NB4 (cell line): ENCODE measurements around the gene PRKAA2.

Experiments used
- POLR2A ChIP-seq: IDR thresholded peaks from 2 replicates; pipeline ENCODE4 v1.6.1; 2011; ENCODE audit warnings: mild to moderate bottlenecking; ENCODE audit not compliant: insufficient read length; ENCODE audit errors: extremely low read depth
- TF ChIP-seq, protein P1 (sequence below): IDR thresholded peaks from one replicate; pipeline ENCODE4 v1.5.1; 2012; ENCODE audit warnings: low read depth, low read length

DNA sequence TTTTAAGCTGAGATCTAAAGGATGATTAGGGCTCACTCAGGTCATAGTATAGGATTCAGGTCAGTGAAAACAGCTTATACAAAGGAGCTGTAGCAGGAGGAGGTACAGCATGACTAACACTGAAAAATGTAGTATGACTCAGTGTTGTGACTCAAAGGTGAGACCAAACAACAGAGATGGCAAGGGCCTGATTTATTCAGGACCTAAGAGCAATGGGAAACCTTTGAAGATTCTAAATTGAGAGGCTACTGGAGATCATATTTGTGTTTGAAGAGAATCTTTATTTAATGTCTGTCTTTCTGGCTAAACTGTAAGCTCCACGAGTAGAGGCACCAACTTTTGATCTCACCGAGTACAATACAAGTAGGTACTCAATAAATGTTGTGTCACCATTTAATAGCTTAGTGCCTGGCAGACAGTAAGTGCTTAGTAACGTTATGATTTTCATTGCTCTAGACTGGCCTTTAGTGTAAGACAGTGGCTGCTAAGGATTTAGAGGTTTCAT, 43.5 kb downstream of the PRKAA2 start:
- TF ChIP-seq, protein P1, sequence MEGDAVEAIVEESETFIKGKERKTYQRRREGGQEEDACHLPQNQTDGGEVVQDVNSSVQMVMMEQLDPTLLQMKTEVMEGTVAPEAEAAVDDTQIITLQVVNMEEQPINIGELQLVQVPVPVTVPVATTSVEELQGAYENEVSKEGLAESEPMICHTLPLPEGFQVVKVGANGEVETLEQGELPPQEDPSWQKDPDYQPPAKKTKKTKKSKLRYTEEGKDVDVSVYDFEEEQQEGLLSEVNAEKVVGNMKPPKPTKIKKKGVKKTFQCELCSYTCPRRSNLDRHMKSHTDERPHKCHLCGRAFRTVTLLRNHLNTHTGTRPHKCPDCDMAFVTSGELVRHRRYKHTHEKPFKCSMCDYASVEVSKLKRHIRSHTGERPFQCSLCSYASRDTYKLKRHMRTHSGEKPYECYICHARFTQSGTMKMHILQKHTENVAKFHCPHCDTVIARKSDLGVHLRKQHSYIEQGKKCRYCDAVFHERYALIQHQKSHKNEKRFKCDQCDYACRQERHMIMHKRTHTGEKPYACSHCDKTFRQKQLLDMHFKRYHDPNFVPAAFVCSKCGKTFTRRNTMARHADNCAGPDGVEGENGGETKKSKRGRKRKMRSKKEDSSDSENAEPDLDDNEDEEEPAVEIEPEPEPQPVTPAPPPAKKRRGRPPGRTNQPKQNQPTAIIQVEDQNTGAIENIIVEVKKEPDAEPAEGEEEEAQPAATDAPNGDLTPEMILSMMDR: no peak
- TF ChIP-seq POLR2A: no peak
